Activated CD4-positive, alpha-beta memory T cell treated with anti-CD3 and anti-CD28 coated beads for 36 hours (primary cell): ENCODE results near the gene CABLES2. TPM values are rescaled to one million over a fixed set of nuclear protein-coding genes. Genes with fewer than 3 reads are reported as not detected.

Experiments used
- CTCF ChIA-PET: fragments of 350-600 bp; sonication (Branson Sonifier 250); formaldehyde crosslinking; loops from one replicate; lab custom pipeline; 2021; ENCODE audit warnings: antibody characterized with exemption, inconsistent platforms; lab: Charles Lee
- POLR2A ChIA-PET: fragments of 350-600 bp; sonication (Branson Sonifier 250); formaldehyde crosslinking; loops from one replicate; lab custom pipeline; 2021; ENCODE audit warnings: antibody characterized with exemption; lab: Charles Lee
- DNase-seq: peaks from one replicate; pipeline ENCODE4 v3.0.0-alpha.2; 2020
- H3K27ac Mint-ChIP-seq: one replicate; pipeline ENCODE4 v1.8.0; 2021; ENCODE audit warnings: mixed read lengths
- H3K27me3 Mint-ChIP-seq: one replicate; pipeline ENCODE4 v1.8.0; 2021; ENCODE audit warnings: mixed read lengths
- H3K36me3 Mint-ChIP-seq: one replicate; pipeline ENCODE4 v1.8.0; 2021; ENCODE audit warnings: mixed read lengths
- H3K4me1 Mint-ChIP-seq: one replicate; pipeline ENCODE4 v1.8.0; 2021; ENCODE audit warnings: low read depth, mixed read lengths
- H3K4me3 Mint-ChIP-seq: one replicate; pipeline ENCODE4 v1.8.0; 2021; ENCODE audit warnings: mild to moderate bottlenecking, mixed read lengths
- H3K9me3 Mint-ChIP-seq: one replicate; pipeline ENCODE4 v1.8.0; 2021; ENCODE audit warnings: mixed read lengths
- intact Hi-C: fragments of 100-400 bp; cut with micrococcal nuclease; formaldehyde crosslinking; loops from one replicate; pipeline ENCODE4 v1.15.1; 2023
- total RNA-seq, 2 experiments: library from RNA; stranded (reverse); gene quantifications; one replicate each; pipeline ENCODE4 v1.2.3, GENCODE V29; 2021

Gene CABLES2
- total RNA-seq, 2 experiments from 2014 or later: 7.8 to 8.2 TPM

DNA sequence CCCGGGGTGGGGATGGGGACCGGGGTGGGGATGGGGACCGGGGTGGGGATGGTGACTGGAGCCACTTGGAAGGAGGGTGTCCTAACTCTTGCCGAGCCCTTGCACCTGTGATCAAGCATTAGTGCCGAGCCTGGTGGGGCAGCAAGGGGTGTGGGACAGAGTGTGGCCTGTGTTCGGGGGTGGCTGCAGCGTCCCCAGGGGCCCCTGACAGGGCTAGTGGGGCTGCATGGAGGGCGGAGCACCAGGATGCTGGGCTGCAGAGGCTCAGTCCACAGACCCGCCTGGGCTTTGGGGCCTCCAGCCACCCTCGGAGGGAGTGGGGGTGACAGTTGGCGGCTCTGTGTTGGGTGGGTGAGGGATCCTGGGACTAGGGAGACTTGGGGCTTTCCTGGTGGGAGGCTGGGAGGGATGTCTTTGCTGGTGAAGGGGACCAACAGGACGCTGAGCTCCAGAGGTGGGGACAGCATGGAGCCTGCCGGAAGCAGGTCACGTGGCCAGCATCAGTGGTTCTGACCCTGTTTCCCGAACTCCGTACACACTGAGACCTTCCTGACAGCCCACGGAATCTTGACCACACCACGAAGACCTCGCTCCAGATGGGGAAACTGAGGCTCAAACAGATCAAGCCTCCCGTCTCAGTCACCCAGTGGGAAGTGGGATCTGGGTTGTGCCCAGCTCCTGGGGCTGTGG is 15.7 kb upstream of the CABLES2 start:
- Mint-ChIP-seq H3K9me3 (no peaks in the 10 kb centered on the region), H3K27ac (no peak overlapping the region), H3K4me3 (no peak overlapping the region), H3K27me3 (peaks cover 2% of the 10 kb centered on the region), H3K4me1 (no peaks in the 10 kb centered on the region), H3K36me3 (no peaks in the 10 kb centered on the region)
- CTCF ChIA-PET: no interaction called here
- POLR2A ChIA-PET: no interaction called here
- intact Hi-C loops: no loop called here
- no peak for DNase-seq

DNA sequence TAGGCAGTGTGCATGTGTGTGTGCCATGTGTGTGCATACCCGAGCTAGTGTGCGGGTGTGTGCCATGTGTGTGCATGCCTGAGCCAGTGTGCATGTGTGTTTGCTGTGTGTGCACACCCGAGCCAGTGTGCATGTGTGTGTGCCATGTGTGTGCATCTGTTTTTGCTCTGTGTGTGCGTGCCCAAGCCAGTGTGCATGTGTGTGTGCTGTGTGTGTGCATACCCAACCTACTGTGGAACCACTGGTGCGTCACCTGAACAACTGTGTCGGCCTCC is 14.6 kb upstream of the CABLES2 start:
- DNase-seq: no peak
- Mint-ChIP-seq H3K4me1 (no peaks in the 10 kb centered on the region), H3K36me3 (no peaks in the 10 kb centered on the region), H3K4me3 (no peak overlapping the region), H3K27ac (no peak overlapping the region), H3K27me3 (peaks cover 2% of the 10 kb centered on the region), H3K9me3 (no peaks in the 10 kb centered on the region)
- ChIA-PET CTCF (no interaction called here), POLR2A (no interaction called here)
- intact Hi-C loops: no loop called here

DNA sequence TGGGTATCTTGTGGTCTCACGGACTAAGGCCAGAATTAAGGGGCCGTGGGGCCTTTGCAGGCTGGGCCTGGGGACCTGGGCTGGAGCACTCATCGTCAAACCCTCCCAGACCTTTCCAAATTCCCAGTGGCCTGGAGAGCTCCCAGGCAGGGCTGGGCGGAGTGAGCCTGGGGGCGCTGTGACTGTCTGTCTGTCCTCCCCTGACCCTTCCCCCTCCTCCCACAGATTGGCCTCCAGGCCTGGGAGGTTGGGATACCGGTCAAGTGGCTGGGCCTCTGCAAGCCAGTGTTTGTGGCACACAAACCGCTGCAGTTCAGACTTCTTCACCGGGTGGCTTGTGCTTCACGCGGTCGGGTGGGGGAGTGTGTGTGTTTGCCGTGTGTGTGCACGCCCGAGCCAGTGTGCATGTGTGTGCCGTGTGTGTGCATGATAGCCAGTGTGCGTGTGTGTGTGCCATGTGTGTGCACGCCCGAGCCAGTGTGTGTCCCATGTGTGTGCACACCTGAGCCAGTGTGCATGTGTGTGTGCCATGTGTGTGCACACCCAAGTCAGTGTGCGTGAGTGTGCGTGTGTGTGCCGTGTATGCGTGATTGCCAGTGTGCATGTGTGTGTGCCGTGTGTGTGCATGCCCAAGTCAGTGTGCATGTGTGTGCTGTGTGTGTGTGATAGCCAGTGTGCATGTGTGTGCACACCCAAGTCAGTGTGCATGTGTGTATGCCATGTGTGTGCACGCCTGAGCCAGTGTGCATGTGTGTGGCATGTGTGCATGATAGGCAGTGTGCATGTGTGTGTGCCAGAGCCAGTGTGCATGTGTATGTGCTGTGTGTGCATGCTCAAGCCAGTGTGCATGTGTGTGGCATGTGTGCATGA is 14.0 kb upstream of the CABLES2 start:
- Mint-ChIP-seq H3K36me3 (no peaks in the 10 kb centered on the region), H3K4me3 (no peak overlapping the region), H3K27ac (no peak overlapping the region), H3K27me3 (peaks cover 2% of the 10 kb centered on the region), H3K9me3 (no peaks in the 10 kb centered on the region), H3K4me1 (no peaks in the 10 kb centered on the region)
- intact Hi-C loops: no loop called here
- ChIA-PET CTCF (no interaction called here), POLR2A (no interaction called here)
- DNase-seq: no peak

DNA sequence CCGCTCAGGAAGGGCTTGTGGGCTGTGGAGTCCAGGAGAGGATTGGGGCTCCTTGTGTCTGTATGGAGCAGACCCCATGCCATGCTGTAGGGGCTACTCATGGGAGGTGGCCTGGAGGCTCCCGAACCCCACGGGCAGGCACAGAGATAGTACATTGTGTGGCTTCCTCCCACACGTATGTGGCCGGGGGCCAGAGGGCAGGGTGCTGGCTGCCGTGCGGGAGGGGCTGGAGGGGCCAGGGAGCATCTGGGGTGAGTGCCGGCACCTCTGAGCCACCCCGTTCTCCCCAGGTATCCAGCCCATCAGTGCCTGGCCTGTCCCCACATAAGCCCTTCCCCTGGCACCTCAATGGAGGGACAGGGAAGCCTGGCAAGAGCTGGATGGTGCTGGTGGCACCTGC is 12.7 kb upstream of the CABLES2 start:
- peaks cover 2% of the 10 kb centered on the region for H3K27me3 Mint-ChIP-seq
- intact Hi-C loops: no loop called here
- H3K4me1 Mint-ChIP-seq: no peaks in the 10 kb centered on the region
- no peak overlapping the region for H3K27ac Mint-ChIP-seq
- POLR2A ChIA-PET: no interaction called here
- no peaks in the 10 kb centered on the region for H3K36me3 Mint-ChIP-seq
- H3K9me3 Mint-ChIP-seq: no peaks in the 10 kb centered on the region
- DNase-seq: no peak
- H3K4me3 Mint-ChIP-seq: no peak overlapping the region
- CTCF ChIA-PET: interaction anchor here (1.0 kb wide), 1 partner anchor 79 kb away, joined by 3 read pairs; no protein-coding TSS in a partner anchor

DNA sequence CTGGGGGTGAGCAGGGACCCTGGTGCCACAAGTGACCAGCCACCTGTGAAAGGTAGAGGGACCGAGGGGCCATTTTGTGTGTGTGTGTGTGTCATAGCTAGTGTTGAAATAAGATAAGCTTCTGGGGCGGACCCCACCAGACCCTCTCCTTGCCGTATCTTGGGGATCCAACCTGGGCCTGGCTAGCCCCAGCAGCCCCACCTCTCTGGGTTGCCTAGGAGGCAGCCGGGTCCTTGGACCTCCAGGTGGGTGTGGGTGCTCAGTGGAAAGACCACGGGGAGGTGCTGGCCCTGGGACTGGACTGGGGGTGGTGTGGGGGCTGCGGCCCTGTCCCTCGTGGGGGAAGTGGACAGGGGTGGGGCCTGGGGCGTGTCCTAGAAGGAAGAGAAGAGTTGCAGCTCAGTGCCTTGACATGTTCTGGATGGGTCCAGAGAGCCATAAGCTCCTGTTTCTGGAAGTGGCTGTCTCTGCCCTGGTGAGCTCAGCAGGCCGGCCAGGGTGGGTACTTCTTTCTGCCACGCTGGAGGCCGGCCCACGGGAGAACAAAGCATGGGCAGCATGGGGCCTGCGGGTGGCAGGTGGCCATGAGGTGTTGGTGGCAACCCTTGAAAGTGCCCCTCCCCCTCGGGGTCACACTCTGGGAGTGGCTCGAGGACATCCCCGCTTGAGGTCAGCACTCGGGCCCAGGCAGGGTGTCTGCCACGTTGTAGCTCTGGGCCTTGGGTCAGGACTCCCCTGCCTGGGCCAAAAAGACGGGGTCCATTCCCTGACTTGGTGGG is 11.8 kb upstream of the CABLES2 start:
- no peaks in the 10 kb centered on the region for H3K9me3 Mint-ChIP-seq
- intact Hi-C loops: no loop called here
- ChIA-PET CTCF (no interaction called here), POLR2A (no interaction called here)
- peaks cover 2% of the 10 kb centered on the region for H3K27me3 Mint-ChIP-seq
- no peak for DNase-seq
- no peaks in the 10 kb centered on the region for H3K4me1 Mint-ChIP-seq
- H3K27ac Mint-ChIP-seq: no peak overlapping the region
- no peaks in the 10 kb centered on the region for H3K36me3 Mint-ChIP-seq
- no peak overlapping the region for H3K4me3 Mint-ChIP-seq

DNA sequence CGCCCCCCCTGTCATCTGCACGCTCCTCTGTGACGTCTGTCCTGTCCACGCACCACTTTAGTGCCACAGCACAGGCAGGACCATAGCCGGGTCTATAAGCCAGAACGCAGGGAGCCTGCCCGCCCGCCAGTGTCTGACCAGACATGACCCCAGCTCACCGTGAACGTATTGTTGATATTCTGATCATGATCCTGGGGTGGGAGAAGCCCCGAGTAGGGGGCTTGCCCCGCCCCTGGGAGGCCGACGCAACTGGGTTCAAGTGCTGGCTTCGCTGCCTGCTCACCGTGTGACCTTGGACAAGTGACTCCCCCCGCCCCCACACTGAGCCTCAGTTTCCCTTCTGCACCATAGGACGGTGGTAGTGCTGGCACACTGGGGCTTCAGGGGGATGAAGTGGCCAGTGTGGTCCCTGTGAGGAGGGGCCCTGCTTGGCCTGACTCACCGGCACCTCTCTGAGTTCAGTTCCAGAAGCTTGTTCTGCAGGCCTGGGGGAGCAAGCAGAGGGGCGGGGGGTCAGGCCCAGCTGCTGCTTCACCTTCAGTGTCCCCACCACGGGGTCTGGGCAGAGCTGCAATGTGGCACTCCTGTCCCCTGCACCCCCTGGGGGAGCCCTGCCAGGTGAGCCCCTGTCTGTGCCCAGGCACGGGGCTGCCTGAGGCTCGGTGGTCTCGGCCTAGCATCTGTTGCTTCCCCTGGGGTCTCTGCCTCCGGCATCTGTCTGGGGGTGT is 11.1 kb upstream of the CABLES2 start:
- no peaks in the 10 kb centered on the region for H3K9me3 Mint-ChIP-seq
- intact Hi-C loops: no loop called here
- no peaks in the 10 kb centered on the region for H3K4me1 Mint-ChIP-seq
- H3K27me3 Mint-ChIP-seq: peaks cover 2% of the 10 kb centered on the region
- ChIA-PET POLR2A (no interaction called here), CTCF (no interaction called here)
- H3K36me3 Mint-ChIP-seq: no peaks in the 10 kb centered on the region
- no peak for DNase-seq
- H3K4me3 Mint-ChIP-seq: no peak overlapping the region
- H3K27ac Mint-ChIP-seq: no peak overlapping the region

DNA sequence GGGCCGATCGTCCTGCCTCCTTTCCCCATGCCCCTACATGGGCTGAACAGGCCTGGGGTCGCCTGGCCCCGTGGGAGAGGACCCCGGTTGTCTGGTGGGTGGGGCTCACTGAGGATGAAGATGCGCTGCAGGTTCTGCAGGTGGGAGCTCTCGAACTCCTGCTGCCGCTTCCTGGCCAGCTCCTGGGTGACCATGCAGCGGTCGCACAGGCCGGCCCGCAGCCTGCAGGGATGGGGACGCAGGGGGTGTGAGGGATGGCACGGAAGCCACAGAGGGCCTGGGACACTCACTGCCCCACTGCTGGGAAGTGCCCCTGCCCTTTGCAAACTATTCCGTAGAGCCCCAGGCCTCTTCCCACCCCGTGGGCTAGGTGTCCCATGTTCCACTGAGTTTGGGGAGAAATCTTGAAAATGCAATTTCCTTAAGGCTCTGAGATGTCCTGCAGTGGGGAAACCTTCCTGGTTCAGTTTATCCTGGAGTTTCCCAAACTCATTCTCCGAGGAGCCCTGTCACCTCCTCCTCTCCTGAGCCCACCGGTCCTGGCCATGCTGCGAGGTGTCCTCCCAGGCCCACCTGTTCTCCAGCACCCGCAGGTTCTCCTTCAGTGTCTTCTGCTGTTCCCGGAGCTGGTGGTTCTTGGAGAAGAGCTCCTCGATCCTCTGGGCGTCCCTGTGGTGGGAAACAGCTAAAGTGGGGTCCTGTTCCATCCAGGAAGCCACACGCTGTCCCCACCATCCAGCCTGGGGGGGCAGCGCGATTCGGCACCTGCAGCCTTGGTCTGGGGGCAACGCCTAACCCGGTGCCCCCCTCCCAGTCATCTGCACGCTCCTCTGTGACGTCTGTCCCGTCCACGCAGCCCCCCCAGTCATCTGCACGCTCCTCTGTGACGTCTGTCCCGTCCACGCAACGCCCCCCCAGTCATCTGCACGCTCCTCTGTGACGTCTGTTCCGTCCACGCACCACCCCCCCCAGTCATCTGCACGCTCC is 9.9 kb upstream of the CABLES2 start:
- no peaks in the 10 kb centered on the region for H3K36me3 Mint-ChIP-seq
- H3K27ac Mint-ChIP-seq: no peak overlapping the region
- H3K4me3 Mint-ChIP-seq: no peak overlapping the region
- no peak for DNase-seq
- POLR2A ChIA-PET: no interaction called here
- CTCF ChIA-PET: no interaction called here
- intact Hi-C loops: no loop called here
- H3K4me1 Mint-ChIP-seq: no peaks in the 10 kb centered on the region
- no peaks in the 10 kb centered on the region for H3K27me3 Mint-ChIP-seq
- no peaks in the 10 kb centered on the region for H3K9me3 Mint-ChIP-seq

DNA sequence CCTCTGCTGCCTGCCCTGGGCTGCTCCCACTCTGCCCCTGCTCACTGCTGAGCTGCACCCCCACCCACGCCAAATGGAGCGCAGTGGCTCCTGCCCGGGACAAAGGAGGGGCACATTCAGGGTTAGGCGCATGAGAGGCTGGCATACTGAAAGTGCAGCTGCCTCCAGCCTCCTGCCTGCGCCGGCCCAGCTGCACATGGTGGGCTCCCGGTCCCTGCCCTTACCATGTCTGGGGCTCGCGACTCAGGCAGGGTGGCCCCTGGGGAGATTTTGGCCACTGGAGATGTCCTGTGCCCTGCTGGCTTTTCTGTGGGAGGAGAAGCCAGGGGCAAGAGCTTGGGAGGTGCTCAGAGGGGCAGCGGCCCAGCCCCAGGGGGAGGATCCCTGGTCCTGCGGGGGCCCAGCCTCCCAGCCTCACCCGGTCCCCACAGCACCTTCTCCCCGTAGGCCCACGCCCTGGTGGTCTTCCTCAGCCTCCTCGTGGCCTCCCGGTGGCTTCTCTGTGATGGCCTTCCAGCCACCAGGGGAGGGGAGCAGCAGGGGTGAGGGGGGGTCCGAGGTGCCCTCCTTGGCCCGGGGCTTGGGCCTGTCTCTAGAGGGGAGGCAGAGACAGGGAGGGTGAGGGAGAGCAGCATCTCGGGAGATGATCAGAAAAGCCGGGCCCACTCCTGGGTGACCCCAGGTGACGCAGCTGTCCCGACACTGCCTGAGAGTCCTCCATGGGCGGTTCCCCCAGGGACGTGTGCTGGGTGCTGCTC is 8.4 kb upstream of the CABLES2 start:
- H3K9me3 Mint-ChIP-seq: no peaks in the 10 kb centered on the region
- no peaks in the 10 kb centered on the region for H3K4me1 Mint-ChIP-seq
- intact Hi-C loops: no loop called here
- no peak for DNase-seq
- no peaks in the 10 kb centered on the region for H3K27me3 Mint-ChIP-seq
- no peak overlapping the region for H3K27ac Mint-ChIP-seq
- CTCF ChIA-PET: interaction anchor here (0.6 kb wide), 1 partner anchor 722 kb away, joined by 3 read pairs; no protein-coding TSS in a partner anchor
- H3K4me3 Mint-ChIP-seq: no peak overlapping the region
- no peaks in the 10 kb centered on the region for H3K36me3 Mint-ChIP-seq
- POLR2A ChIA-PET: no interaction called here

DNA sequence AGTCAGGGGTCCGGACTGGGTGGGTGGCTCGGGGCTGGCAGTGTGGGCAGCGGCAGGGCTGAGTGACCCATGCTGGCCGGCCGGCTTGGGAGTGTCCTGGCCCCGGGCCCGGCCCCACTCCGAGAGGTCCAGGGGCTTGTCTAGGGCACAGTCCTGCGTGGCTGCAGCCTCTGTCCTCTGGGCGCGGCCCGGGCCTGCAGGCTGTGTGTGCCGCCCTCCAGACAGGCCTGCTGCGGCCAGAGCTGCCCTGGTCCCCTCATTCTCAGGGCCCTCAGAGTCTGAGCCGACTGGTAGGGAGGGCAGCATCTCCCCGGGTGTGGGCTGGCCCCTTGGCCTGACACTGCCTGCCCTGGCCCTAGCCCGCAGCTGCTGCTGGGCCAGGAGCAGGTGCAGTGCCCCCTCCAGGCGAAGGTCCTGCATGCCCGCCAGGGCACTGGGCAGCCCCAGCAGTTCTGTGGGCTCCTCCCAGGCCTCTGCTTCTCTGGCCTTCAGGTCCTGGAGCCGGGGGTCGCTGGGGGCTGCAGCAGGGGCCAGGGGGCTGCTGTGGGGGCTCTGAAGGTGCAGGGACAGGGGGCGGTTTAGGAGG is 6.9 kb upstream of the CABLES2 start:
- Mint-ChIP-seq H3K27ac (no peak overlapping the region), H3K4me3 (no peak overlapping the region), H3K4me1 (peaks cover 3% of the 10 kb centered on the region), H3K36me3 (no peaks in the 10 kb centered on the region), H3K27me3 (no peaks in the 10 kb centered on the region), H3K9me3 (no peaks in the 10 kb centered on the region)
- ChIA-PET CTCF (no interaction called here), POLR2A (no interaction called here)
- DNase-seq: no peak
- intact Hi-C loops: no loop called here

DNA sequence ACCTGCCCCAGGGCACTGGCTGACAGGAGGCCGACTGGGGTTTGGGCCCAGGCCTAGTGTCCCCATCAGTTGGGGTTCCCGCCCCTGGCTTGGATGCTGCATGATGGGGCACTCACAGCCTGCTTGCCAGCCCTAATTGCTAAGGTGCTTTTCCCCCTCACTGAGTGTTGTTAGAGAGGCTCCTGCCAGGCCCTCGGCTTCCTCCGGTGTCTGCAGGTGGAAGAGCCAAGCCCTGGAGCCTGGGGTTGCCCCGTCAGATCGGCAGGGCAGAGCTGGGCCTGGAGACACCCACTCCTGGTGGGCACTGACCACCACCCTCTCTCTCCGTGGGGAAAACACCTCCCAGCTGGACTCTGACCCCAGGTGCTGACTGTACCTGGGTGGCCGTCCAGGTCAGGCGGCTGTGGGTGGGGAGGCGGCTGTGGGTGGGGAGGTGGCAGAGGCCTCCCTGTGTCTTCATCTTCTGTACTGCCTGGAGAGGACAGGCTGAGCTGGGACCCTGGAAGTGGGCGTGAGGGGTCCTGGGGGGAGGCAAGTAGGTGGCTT is 6.0 kb upstream of the CABLES2 start:
- Mint-ChIP-seq H3K27ac (no peak overlapping the region), H3K36me3 (no peaks in the 10 kb centered on the region), H3K9me3 (no peaks in the 10 kb centered on the region), H3K27me3 (no peaks in the 10 kb centered on the region), H3K4me3 (no peak overlapping the region), H3K4me1 (peaks cover 3% of the 10 kb centered on the region)
- DNase-seq: no peak
- intact Hi-C loops: no loop called here
- POLR2A ChIA-PET: no interaction called here
- CTCF ChIA-PET: no interaction called here
